NCI-H748 (cell line): ENCODE results near the gene CEND1.
A peak's percentile ranks its signal among the peaks of the same experiment; 100 is the strongest.

Source experiments
- DNase-seq: peaks from one replicate; lab custom pipeline; 2025; ENCODE audit not compliant: unreplicated experiment; lab: John Stamatoyannopoulos, UW

Gene CEND1

GRCh38 chr11:789943-790342 is at the start of gene CEND1:
Gene CEND1 (minus strand): TSS chr11:790090. CDS start chr11:788576, 1,514 bp downstream.
- DNase-seq, result peak; percentile 79

DNA sequence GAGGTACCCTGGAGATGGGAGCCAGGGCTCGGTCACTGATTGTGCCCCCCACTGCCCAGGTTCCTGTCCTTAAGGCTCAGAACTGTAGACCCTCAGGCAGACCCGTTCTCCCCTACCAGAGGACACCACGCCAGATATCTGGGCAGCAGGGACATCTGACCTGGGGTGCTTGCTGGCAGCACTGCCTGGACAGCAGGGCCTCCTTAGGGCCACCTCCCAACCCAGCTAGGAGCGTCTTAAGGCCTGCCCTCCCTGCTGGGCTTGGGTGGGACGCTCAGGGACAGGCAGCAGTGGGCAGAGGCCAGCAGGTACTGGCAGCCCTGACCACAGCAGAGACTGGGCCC is 49.4 kb upstream of the CEND1 start:
- DNase-seq, result no peak

- DNase-seq, result peak; percentile 27
These were observed 48.8 kb upstream of the CEND1 start for GRCh38 chr11:838441-839279.

DNA sequence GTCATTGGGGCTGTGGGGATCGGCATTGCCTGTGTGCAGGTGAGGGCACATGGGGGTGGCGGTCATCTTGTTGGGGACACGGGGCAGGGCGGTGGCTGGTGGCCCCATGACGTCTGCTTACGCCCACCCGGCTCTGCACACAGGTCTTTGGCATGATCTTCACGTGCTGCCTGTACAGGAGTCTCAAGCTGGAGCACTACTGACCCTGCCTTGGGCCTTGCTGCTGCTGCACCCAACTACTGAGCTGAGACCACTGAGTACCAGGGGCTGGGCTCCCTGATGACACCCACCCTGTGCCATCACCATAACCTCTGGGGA is 48.1 kb upstream of the CEND1 start:
- DNase-seq, result no peak

GRCh38 chr11:837189-837989 is 47.5 kb upstream of the CEND1 start:
- DNase-seq, result no peak

DNA sequence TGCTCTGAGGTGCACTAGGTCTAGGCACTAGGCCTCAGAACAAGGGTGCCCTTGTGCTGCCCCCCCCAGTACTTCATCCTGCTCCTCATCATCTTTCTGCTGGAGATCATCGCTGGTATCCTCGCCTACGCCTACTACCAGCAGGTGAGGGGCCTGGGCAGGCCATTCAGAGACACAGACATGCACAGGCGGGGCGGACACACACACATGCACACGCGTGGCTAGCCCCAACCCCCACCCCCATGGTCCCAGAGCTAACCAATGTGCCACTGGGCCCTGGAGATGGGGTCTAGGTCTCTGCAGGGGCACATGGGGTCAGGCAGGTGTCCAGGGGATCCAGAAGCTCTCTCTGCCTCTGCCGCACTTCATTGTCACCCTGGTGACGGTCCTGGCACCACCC is 46.8 kb upstream of the CEND1 start:
- no peak for DNase-seq

DNA sequence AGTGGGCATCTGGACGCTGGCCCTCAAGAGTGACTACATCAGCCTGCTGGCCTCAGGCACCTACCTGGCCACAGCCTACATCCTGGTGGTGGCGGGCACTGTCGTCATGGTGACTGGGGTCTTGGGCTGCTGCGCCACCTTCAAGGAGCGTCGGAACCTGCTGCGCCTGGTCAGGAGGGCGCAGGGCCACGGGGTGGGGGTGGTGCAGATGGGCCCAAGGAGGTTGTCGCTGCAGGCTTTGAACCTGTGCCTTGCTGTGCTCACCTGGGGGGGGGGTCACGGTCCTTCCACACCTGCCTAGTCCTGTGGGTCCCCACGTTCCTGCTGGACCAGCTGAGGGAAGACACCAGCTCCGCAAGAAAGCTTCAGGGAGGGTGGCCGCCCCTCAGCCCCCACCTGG is 46.4 kb upstream of the CEND1 start:
- DNase-seq, result no peak

- DNase-seq, result peak; percentile 36
These were observed 44.8 kb upstream of the CEND1 start for GRCh38 chr11:834371-835316.

DNA sequence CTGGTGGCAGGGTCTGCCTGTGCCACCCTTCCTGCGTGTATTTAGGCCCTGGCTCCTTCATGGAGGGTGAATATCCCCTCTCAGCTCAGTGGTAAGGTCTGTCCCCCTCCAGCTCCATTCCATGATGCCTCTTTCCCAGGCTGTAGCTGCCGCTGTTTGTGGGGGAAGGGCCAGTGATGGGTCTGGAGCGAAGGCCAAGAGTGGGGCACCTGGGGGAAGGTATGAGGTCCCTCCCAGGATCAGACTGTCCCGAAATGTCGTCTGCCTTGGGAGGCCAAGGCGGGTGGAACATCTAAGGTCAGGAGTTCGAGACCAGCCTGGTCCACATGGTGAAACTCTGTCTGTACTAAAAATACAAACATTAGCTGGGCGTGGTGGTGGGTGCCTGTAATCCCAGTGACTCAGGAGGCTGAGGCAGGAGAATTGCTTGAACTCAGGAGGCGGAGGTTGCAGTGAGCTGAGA is 44.0 kb upstream of the CEND1 start:
- no peak for DNase-seq

DNA sequence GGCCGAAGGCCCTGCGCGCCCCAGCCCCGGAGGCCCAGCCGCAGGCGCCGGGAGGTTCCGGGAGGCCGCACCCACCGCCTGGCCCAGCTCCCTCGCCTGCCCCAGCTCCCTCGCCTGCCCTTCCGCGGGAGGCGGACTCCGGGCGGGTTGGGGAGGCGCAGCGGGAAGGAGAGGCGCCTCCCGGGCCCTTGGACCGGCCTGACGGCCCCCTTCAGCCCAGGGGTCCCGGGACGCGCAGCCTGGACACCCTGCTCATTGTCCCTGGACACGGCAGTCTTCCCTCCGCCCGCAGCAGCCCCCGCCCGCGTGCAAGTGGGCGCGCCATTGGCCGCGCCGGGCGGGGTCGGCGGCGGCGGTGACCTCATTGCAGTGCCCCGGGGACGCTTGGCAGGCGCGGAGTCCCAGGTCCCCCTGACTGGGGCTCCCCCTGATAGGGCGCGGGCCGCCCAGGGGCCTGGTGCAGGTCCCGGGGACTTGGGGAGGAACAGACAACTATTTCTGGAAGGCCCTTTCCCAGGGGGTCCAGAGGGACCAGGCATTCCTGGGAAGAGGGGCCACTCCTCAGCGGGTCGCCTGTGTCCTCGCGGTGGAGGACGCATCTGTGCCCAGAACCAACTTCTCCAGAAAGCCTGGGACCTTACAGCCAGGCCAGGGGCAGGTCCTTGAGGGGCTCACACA is 43.4 kb upstream of the CEND1 start:
- peak; percentile 63 for DNase-seq

DNA sequence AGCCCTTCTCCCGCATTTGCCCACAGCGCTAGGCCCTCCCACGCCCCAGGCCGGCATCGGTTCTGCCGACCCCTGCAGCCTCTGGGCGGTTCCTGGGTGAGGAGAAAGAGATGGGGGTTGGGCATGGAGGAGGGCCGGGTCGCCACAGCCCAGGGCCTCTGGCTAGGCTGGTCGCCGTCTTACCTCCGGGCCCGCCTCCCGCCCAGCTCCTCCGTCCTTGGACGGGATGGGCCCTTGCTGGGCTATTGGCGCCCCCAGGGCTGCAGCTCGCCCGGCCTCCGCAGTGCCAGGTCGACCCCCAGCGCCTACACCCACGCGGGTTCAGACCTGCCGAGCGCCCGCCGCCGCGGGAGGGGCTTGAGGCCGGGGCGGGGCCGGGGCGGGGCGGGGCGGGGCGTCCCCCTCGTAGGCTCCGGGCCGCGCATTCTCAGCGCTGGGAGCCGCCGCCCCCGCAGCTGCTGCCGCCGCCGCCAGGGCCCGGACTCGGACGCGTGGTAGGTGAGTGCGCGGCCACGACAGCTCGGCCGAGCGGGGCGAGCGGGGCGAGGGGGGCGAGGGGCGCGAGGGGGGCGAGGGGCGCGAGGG is 42.7 kb upstream of the CEND1 start, which contains the start of gene CD151:
Gene CD151, plus strand, starts transcription at position 424 of the 585 bp plus-strand sequence. CDS start 3,118 bp downstream, outside the sequence.
- DNase-seq, result peak; percentile 63

DNA sequence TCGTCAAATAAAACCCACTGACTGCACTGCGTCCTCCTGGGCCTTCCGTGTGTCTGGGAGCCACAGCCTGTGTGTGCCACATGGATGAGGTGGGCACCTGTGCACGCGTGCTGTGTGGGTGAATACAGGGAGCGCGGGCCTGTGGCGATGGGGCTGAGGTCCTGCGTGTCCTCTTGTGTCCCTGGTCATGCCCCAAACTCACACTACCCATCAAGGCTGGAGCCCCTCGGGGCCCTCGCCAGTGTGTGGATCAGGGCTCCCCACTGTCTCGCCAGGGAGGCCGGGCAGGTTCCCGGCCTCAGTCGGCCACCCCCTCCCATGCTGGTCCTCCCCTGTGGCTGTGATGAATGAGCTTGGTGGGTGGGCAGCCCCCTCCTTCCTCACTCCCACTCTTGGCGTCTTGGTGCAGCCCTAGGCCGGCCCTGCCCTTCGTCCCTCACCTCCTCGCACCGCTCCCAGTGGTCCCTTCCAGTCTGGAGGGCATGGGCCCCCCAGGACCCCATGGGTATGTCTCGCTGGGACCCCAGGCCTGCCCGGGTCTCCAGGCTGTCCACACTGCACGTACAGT is 42.2 kb upstream of the CEND1 start:
- DNase-seq, result no peak

DNA sequence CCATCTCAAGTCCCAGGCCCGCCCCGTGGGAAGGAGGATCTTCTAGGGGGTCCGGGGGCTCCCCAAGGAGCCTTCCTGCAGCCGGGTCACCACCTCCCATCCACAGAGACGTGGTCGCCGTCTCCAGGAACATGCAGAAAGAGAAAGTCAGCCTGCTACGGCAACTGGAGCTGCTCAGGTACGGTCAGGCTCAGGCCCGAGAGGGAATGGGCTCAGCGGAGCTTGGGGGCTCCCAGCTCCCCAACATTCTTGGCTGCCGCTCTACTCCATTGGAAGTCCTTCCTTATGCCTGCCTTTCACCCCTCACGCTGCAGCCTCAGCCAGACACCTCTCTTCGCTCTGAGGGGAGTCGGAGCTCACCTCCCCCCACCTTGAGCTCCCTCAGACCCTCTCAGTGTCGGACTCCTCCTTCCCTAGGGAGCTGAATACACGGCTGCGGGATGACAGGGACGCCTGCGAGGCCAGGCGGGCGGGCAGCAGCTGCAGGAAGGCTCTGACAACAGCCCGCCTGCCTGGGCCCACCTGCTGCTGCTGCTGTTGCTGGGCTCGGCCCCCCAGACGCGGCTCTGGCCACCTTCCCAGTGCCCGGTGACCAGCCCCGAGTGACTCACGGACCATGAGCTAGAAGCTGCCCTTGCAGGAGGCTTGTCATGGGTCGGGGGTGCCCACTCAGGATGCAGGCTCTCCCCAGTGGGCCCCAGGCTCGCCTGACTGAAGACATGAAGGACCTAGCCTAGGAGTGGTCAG is 41.4 kb upstream of the CEND1 start:
- DNase-seq, result peak; percentile 19

DNA sequence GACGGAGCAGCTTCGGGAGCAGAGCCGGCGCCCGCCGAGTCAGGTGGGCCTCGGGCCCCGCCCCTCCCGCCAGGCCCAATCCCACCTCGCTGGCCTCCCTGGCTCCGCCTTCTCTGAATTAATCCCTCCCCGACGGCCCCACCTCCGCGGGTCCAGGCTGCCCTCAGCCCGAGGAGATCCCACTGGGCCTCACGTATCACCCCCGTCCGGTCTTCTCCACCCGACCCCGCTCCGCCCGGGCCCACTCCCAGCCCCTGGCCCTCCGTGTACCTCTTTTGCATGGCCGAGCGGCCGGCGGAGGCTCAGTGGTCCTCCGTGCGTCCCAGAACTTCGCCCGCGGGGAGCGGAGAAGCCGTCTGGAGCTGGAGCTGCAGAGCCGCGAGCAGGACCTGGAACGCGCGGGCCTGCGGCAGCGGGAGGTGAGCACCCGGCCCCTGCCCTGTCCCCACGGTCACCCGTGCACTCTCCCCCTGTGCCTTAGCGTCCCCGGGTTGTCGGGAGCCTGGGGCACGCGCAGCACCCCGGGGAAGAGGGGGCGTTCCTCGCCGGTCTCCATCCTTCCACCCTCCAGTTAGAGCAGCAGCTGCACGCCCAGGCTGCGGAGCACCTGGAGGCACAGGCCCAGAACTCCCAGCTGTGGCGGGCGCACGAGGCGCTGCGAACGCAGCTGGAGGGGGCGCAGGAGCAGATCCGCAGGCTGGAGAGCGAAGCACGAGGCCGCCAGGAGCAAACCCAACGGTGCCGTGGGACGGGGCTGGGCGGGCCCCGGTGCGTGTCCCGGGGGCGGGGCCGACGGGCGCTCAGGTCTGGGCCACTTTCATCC is 40.6 kb upstream of the CEND1 start:
- peak; percentile 89 for DNase-seq

- DNase-seq, result peak; percentile 73
These were observed 40.0 kb upstream of the CEND1 start for GRCh38 chr11:829847-830294.

- no peak for DNase-seq
These were observed 39.4 kb upstream of the CEND1 start for GRCh38 chr11:829176-829846.

GRCh38 chr11:828506-829175 is 38.8 kb upstream of the CEND1 start:
- DNase-seq, result no peak
